HG03045 (cell line): ENCODE results near the gene ODF2.

Experiments used
- ATAC-seq: cut with Tn5 transposase; IDR thresholded peaks from one replicate; pipeline ENCODE4 v1.9.1; 2021; ENCODE audit warnings: mild to moderate bottlenecking, moderate library complexity; ENCODE audit not compliant: unreplicated experiment

ODF2 gene

DNA sequence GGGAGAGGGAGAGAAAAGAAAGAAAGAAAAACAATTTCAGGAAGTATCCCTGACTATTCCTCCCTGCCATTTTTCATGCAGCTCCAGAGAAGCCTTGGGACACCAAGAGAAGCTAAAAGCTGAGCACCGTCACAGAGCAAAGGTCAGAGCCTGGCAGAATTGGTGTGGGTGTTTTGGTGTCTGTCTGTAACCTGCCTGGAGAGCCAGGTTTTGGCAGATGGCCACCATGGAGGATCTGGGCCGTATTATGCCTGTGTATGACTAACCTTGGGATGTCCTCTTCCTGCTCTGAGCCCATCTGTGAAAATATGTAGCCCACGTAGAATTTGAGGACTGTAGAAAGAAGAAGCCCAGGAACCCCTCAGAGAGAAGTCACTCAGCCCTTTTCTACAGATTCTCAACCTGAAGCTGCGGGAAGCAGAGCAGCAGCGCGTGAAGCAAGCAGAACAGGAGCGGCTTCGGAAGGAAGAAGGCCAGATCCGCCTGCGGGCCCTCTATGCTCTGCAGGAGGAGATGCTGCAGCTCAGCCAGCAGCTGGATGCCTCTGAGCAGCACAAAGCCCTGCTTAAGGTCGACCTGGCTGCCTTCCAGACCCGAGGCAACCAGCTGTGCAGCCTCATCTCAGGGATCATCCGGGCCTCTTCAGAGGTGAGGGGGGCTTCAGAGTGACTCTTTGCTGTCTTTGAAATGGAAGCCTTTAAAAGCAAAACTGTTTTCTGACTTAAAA, 67.6 kb downstream of the ODF2 start:
- ATAC-seq = no peak

GRCh38 chr9:128526720-128527119, 70.9 kb downstream of the ODF2 start:
- no peak for ATAC-seq

- no peak for ATAC-seq
These were observed 72.8 kb downstream of the ODF2 start for GRCh38 chr9:128528445-128529160.

GRCh38 chr9:128529191-128529590, 73.4 kb downstream of the ODF2 start:
- ATAC-seq = no peak

- no peak for ATAC-seq
These were observed 76.8 kb downstream of the ODF2 start for GRCh38 chr9:128532581-128532980.

DNA sequence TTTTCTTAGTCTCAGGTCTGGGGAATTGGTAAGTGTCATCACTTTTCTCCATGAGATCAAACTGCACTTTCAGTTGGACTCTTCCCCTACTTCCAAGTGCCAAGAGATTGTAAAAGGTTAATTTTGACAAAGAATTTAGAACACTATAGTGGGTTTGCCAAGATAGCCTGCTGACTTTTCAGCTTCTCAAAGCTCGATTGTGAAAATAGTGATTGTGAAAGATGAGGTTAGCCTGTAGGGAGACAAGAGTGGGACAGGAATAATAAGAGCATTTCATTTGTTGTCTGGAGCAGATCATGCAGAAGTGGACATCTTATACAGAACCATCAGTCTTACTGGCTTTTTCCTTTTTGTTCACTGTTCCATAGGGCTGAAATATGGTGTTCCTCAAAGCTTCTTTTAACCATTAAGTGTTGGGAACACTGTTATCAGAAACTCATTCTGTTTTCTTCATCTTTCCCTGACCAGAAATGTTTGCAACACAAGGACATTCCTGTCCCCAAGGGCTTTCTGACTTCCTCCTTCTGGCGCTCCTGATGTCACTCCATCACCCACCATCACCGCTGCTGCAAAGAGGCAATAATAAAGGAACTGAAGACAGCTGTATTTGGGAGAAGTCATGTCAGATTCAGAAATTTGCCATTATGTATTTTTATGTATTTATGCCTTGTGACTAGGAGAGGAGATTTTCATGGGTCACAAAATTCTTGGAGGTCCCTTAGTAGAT, 85.0 kb downstream of the ODF2 start:
- ATAC-seq = no peak

- ATAC-seq = no peak
These were observed 90.7 kb downstream of the ODF2 start for GRCh38 chr9:128546504-128546903.

DNA sequence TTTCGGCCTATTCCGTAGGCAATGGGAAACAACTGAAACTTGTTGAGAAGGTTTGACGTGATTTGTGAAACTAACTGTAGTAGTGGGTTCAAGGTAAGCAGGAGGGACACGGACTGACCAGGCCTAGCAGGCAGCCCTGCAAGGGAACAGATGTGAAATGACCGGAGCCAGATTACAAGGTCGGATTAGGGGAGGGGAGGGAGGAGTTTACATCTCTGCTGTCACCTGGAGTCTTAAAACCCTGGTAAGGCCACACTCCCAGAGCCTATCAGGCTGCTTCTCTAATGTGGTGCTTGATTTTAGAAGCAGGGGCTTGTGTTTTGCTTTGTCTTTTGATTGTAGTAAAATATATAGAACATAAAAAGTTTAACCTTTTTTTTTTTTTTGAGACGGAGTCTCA, 93.1 kb downstream of the ODF2 start:
- no peak for ATAC-seq

DNA sequence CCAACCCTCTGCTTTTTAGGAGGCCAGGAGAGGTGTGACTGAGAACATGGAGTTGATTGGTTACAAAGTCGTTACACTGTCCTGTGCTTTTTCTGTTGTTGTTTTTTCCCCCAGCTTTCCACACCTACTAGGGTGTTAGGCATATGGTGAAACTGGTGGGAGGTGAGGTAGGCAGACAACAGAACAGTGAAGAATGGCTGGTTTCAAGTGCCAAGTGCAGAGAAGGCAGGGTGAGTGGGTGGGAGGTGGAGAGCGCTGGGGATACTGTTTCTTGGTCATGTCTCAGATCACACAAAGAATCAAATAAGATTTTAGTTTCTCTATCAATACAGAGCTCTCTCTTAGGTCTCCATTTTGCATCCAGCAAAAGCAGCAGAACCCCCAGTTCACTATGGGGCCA, 94.4 kb downstream of the ODF2 start:
- ATAC-seq = no peak
